Measurements from ENCODE around the gene GSN. TPM values are rescaled to one million over a fixed set of nuclear protein-coding genes. Genes with fewer than 3 reads are reported as not detected.

GSN gene
- total and polyA plus RNA-seq, 2 of the 8 experiments (the other 6 are each of a cell fraction or from before 2014, with no cell fraction given), result 52.3 to 94.5 TPM

DNA sequence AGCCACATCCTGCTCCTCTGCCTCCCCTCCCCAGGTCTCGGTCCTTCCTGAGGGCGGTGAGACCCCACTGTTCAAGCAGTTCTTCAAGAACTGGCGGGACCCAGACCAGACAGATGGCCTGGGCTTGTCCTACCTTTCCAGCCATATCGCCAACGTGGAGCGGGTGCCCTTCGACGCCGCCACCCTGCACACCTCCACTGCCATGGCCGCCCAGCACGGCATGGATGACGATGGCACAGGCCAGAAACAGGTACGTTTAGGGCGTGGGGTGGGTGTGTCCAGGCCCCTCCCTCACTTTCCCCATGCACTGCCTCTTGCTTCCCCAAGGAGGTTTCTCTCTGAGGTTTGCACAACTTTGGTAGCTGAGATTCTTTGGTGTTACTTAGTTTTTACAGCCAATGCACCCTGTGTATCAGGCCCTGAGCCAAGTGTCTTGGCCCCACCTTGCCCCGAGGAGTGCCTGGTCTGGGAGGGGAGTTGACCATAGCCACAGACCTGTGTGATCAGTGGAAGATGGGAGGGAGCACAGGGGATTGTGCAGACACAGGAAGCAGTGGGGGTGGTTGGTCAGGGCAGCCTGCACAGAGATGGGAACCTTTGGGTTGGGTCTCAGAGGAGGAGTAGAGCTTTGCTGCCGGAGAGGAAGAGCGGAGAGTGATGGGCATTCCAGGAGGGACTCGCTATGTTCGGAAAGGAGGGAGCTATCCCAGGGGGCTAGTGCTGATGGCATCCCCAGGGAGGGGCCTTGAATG, 50.8 kb downstream of the GSN start:
- H3K4me1 ChIP-seq (replicated peaks in 1 of 4; ENCODE audit: control insufficient read depth in 3 of 4, insufficient read depth in 4 of 4, low read length in 3 of 4), result no peaks in the 10 kb centered on the region
- peaks cover 0 to 2% (median 0%) of the 10 kb centered on the region in 4 experiments; a peak in 3 of 8 replicates for H3K36me3 ChIP-seq (ENCODE audit: control insufficient read depth in 2 of 4, insufficient read depth in 4 of 4, low read length in 3 of 4)
- no peak overlapping the region for H3K23ac ChIP-seq (ENCODE audit: insufficient read length)
- no peaks in the 10 kb centered on the region for H3K79me1 ChIP-seq (ENCODE audit: low read depth, low read length)
- no peak overlapping the region for H3K27ac ChIP-seq (ENCODE audit: low read depth, low read length)
- no peak overlapping the region for H2BK15ac ChIP-seq (ENCODE audit: low read length)
- DNase-seq (ENCODE audit: low read depth in 1 of 2, low spot score in 2 of 2) (no peak), FAIRE-seq (no peak)
- H4K5ac ChIP-seq (ENCODE audit: insufficient read length, low read depth, low read length), result no peak overlapping the region
- no peak overlapping the region for H4K91ac ChIP-seq (replicated peaks; ENCODE audit: insufficient read length, low read length)
- no peak overlapping the region for H2BK120ac ChIP-seq (replicated peaks; ENCODE audit: low read depth, low read length)
- no peaks in the 10 kb centered on the region for H3K23me2 ChIP-seq (ENCODE audit: low read depth, low read length)
- no peak overlapping the region for H3K4me3 ChIP-seq (ENCODE audit: extremely low read depth in 1 of 4, insufficient read depth in 2 of 4, low read depth in 3 of 4, low read length in 4 of 4)
- H3K4me2 ChIP-seq (ENCODE audit: insufficient read depth in 1 of 2, low read depth in 2 of 2, low read length in 2 of 2), result no peak overlapping the region
- no peak overlapping the region for H2AFZ ChIP-seq (ENCODE audit: low read length)
- CTCF ChIA-PET (ENCODE audit: partially characterized antibody), result interaction anchor here (0.6 to 9.9 kb wide), 46 partner anchors 9 to 219 kb away, joined by 3 to 197 read pairs (median 7); no protein-coding TSS in a partner anchor
- H3K27me3 ChIP-seq (replicated peaks in 1 of 4; ENCODE audit: control insufficient read depth in 3 of 4, extremely low read depth in 1 of 4, insufficient read depth in 3 of 4, low read length in 3 of 4), result no peaks in the 10 kb centered on the region
- no peak overlapping the region; the same call in 1 of the 2 replicates for H2BK5ac ChIP-seq (ENCODE audit: low read depth, low read length)
- H2BK20ac ChIP-seq (ENCODE audit: low read length), result no peak overlapping the region
- no peak overlapping the region for H2AK5ac ChIP-seq (ENCODE audit: low read depth, low read length)
- H3K18ac ChIP-seq (ENCODE audit: extremely low read depth, low read length), result no peak overlapping the region
- no peak overlapping the region for H3K56ac ChIP-seq (replicated peaks; ENCODE audit: insufficient read length, low read depth, low read length)
- H3K4ac ChIP-seq (replicated peaks; ENCODE audit: insufficient read length, low read depth, low read length), result no peak overlapping the region
- 91% methylated on average over 19 of the region's 19 CpGs; no CpG with 5 or more reads in 1 of the 2 experiments for WGBS, 2 experiments (ENCODE audit: extremely low coverage in 1 of 2, insufficient coverage in 1 of 2, insufficient read length in 1 of 2, insufficient replicate concordance in 2 of 2, low coverage in 1 of 2, low lambda C conversion rate in 2 of 2, missing lambda C conversion rate in 1 of 2)
- no peak overlapping the region for H3K14ac ChIP-seq (ENCODE audit: insufficient read length)
- H4K20me1 ChIP-seq (replicated peaks in 1 of 2; ENCODE audit: control insufficient read depth in 1 of 2, insufficient read depth in 2 of 2, low read length in 2 of 2), result no peaks in the 10 kb centered on the region
- POLR2A ChIA-PET (ENCODE audit: partially characterized antibody), result no interaction called here
- no peak overlapping the region for H2BK12ac ChIP-seq (ENCODE audit: low read depth, low read length)
- H3K9ac ChIP-seq (replicated peaks in 1 of 4; ENCODE audit: extremely low read depth in 1 of 4, low read depth in 3 of 4, low read length in 3 of 4), result no peak overlapping the region
- no peaks in the 10 kb centered on the region for H3K79me2 ChIP-seq (ENCODE audit: control insufficient read depth in 1 of 2, insufficient read depth in 2 of 2, low read length in 2 of 2)
- no peaks in the 10 kb centered on the region for H3K9me3 ChIP-seq (ENCODE audit: insufficient read depth in 2 of 2, low read depth in 1 of 2, low read length in 1 of 2)
- H4K8ac ChIP-seq (ENCODE audit: extremely low read depth, insufficient read depth, low read length), result peak overlapping the region; percentile 76
- TF ChIP-seq POLR2AphosphoS5 (IDR thresholded peaks at IDR 0.05; ENCODE audit: low read depth, low read length) (no peak), NANOG (IDR thresholded peaks at IDR 0.05; ENCODE audit: insufficient read depth, low read depth, low read length, poor library complexity, severe bottlenecking) (no peak), SAP30 (IDR thresholded peaks at IDR 0.05; ENCODE audit: insufficient read depth, insufficient replicate concordance, low read length) (no peak), CTBP2 (IDR thresholded peaks at IDR 0.05; ENCODE audit: borderline replicate concordance, insufficient read depth, insufficient read length, low read length) (no peak), CHD1 (IDR thresholded peaks at IDR 0.05; ENCODE audit: low read depth, low read length) (no peak), RBBP5 (IDR thresholded peaks at IDR 0.05; ENCODE audit: borderline replicate concordance, low read depth, low read length) (no peak), EGR1 (IDR thresholded peaks at IDR 0.05; ENCODE audit: borderline replicate concordance, low read depth, low read length) (no peak), YY1 (IDR thresholded peaks at IDR 0.05; ENCODE audit: low read depth, low read length) (no peak), HDAC2 (IDR thresholded peaks at IDR 0.05; ENCODE audit: borderline replicate concordance in 1 of 2, low read depth in 2 of 2, low read length in 2 of 2) (no peak), TAF7 (optimal IDR thresholded peaks at IDR 0.05; ENCODE audit: borderline replicate concordance, low read depth, low read length) (no peak), SP1 (IDR thresholded peaks at IDR 0.05; ENCODE audit: low read depth, low read length) (no peak)
- TF ChIP-seq, protein P1, sequence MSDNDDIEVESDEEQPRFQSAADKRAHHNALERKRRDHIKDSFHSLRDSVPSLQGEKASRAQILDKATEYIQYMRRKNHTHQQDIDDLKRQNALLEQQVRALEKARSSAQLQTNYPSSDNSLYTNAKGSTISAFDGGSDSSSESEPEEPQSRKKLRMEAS (IDR thresholded peaks at IDR 0.05), result no peak

All from H1 (cell line).